Hepatocyte (in vitro differentiated cells): ENCODE results near the gene SPATA12.

Experiments used
- CTCF ChIP-seq: fragments of 200-600 bp; sonication (generic); IDR thresholded peaks from 2 replicates; pipeline ENCODE4 v1.5.1; 2016; ENCODE audit warnings: antibody characterized with exemption, mild to moderate bottlenecking; ENCODE audit not compliant: poor library complexity
- EZH2 ChIP-seq: fragments of 200-600 bp; sonication (generic); IDR thresholded peaks from 2 replicates; pipeline ENCODE4 v1.6.1; 2016; ENCODE audit warnings: antibody characterized with exemption, mild to moderate bottlenecking, borderline replicate concordance
- EZH2phosphoT487 ChIP-seq: fragments of 200-600 bp; sonication (generic); IDR thresholded peaks from one replicate; pipeline ENCODE4 v1.6.1; 2018; ENCODE audit warnings: antibody characterized with exemption, mild to moderate bottlenecking, low read depth, moderate library complexity; ENCODE audit not compliant: unreplicated experiment, severe bottlenecking

DNA sequence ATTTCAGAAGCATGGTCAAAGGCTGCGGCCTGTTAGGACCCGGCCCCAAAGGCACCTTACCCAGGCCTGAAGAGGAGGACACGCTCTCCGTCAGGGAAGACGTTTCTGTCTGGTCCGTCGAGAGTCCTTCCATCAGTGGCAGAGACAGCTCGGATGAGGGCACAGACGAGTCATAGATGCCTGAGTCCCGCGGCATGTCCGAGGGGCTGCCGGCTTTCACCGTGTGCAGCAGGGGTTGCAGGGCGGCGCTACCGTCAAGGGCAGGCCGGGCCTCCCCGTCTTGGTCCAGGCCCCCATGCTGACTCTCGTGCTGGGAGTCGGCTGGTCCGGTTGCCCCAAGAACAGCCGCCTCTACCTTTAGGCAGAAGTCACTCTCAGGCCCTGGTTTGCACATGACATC, 37.1 kb downstream of the SPATA12 start:
- TF ChIP-seq CTCF (no peak), EZH2 (no peak), EZH2phosphoT487 (no peak)
